Measurements from ENCODE around the gene BMPR1A. TPM values are rescaled to one million over a fixed set of nuclear protein-coding genes. Genes with fewer than 3 reads are reported as not detected.

BMPR1A gene
- total and polyA plus RNA-seq, 9 of the 15 experiments (the other 6 are each of a cell fraction or from before 2014, with no cell fraction given) = 1.6 to 17.5 (median 9.1) TPM

DNA sequence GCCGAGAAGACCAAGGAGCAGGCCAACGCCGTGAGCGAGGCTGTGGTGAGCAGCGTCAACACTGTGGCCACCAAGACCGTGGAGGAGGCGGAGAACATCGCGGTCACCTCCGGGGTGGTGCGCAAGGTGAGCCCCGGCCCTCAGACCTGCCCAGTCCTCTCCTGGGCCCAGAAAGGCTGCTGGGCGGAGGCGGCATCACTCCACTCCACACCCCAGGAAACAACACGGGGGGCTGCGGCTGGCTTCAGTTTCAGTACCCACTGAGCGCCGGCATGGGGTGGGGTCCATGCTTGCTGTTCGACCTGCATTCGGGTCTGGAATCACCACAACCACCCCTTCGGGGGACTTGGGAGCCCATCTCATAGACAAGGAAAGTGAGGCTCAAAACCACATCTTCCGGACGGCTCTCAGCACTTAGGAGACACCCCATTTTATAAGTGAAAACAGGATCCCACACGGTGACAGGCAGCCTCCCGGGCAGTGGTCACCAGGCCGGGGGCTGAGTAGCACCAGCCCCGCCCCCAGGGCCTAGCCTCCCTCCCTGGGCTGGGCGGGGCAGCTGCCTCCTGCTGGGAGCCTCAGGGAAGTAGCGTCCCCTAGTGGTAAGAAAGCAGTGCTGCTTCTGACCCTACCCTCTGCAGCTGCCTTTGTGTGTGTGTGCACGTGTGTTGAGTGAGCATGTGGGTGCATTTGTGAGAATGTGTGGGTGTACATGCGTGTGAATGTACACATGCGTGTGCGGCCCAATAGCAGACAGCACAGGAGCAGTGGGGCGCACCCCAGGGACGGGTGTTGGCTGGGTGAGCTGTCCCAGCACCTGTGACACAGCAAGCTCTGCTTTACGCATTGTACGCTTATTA lies 203.8 kb downstream of the BMPR1A start (continued):
- TF ChIP-seq ZBTB2 (IDR thresholded peaks at IDR 0.05) (no peak), EGR1 (conservative IDR thresholded peaks at IDR 0.05) (no peak; the same call in none of the 2 replicates), GABPB1 (CRISPR knock-in tag; IDR thresholded peaks at IDR 0.05) (peak; percentile 43; the same call in 1 of the 2 replicates), ZNF311 (CRISPR knock-in tag; IDR thresholded peaks at IDR 0.05) (no peak), UBTF (IDR thresholded peaks at IDR 0.05; ENCODE audit: borderline replicate concordance in 1 of 2, low read depth in 2 of 2, low read length in 2 of 2) (0 out of 4 replicates have a peak, but pooled peaks of 1 of the 2 experiments have one; percentile 42), MTA3 (IDR thresholded peaks at IDR 0.05; ENCODE audit: borderline replicate concordance) (no peak), TSC22D4 (tag; IDR thresholded peaks at IDR 0.05) (no peak), POLR2H (tag; IDR thresholded peaks at IDR 0.05; ENCODE audit: low read depth) (no peak), ZNF75A (CRISPR knock-in tag; IDR thresholded peaks at IDR 0.05) (no peak), CHD1 (IDR thresholded peaks at IDR 0.05; ENCODE audit: low read length) (no peak), ZNF239 (CRISPR knock-in tag; IDR thresholded peaks at IDR 0.05) (no peak), C11orf30 (IDR thresholded peaks at IDR 0.05; ENCODE audit: low read depth) (no peak), ARID1B (IDR thresholded peaks at IDR 0.05) (0 out of 2 replicates have a peak, but pooled peaks have one; percentile 17), NFE2 (IDR thresholded peaks at IDR 0.05; ENCODE audit: low read depth) (no peak), NELFE (IDR thresholded peaks at IDR 0.05; ENCODE audit: insufficient read depth, insufficient read length) (no peak), CBFB (CRISPR knock-in tag; IDR thresholded peaks at IDR 0.05) (no peak)
- TF ChIP-seq, protein P1, sequence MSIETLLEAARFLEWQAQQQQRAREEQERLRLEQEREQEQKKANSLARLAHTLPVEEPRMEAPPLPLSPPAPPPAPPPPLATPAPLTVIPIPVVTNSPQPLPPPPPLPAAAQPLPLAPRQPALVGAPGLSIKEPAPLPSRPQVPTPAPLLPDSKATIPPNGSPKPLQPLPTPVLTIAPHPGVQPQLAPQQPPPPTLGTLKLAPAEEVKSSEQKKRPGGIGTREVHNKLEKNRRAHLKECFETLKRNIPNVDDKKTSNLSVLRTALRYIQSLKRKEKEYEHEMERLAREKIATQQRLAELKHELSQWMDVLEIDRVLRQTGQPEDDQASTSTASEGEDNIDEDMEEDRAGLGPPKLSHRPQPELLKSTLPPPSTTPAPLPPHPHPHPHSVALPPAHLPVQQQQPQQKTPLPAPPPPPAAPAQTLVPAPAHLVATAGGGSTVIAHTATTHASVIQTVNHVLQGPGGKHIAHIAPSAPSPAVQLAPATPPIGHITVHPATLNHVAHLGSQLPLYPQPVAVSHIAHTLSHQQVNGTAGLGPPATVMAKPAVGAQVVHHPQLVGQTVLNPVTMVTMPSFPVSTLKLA (conservative IDR thresholded peaks at IDR 0.05) = peak; percentile 73 to 84
- TF ChIP-seq, protein P2, sequence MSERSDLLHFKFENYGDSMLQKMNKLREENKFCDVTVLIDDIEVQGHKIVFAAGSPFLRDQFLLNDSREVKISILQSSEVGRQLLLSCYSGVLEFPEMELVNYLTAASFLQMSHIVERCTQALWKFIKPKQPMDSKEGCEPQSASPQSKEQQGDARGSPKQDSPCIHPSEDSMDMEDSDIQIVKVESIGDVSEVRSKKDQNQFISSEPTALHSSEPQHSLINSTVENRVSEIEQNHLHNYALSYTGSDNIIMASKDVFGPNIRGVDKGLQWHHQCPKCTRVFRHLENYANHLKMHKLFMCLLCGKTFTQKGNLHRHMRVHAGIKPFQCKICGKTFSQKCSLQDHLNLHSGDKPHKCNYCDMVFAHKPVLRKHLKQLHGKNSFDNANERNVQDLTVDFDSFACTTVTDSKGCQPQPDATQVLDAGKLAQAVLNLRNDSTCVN (CRISPR knock-in tag; IDR thresholded peaks at IDR 0.05) = no peak
- TF ChIP-seq, protein P3, sequence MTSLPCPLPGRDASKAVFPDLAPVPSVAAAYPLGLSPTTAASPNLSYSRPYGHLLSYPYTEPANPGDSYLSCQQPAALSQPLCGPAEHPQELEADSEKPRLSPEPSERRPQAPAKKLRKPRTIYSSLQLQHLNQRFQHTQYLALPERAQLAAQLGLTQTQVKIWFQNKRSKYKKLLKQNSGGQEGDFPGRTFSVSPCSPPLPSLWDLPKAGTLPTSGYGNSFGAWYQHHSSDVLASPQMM (CRISPR knock-in tag; IDR thresholded peaks at IDR 0.05) = no peak
- TF ChIP-seq, protein P4, sequence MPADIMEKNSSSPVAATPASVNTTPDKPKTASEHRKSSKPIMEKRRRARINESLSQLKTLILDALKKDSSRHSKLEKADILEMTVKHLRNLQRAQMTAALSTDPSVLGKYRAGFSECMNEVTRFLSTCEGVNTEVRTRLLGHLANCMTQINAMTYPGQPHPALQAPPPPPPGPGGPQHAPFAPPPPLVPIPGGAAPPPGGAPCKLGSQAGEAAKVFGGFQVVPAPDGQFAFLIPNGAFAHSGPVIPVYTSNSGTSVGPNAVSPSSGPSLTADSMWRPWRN (IDR thresholded peaks at IDR 0.05; ENCODE audit: low read depth) = no peak

Data from K562 (cell line).